GM13976 (cell line): ENCODE data around the gene ILF3.

Source experiments
- DNase-seq: peaks from one replicate; pipeline ENCODE4 v3.0.0; 2012; ENCODE audit warnings: low spot score
- in situ Hi-C: fragments of 300-500 bp; cut with MboI; formaldehyde crosslinking; loops from one replicate; pipeline ENCODE4 v1.12.0; 2022; ENCODE audit warnings: low sequenced_read_pairs, mixed read lengths, inconsistent platforms; ENCODE audit not compliant: unreplicated experiment
- TF ChIP-seq, protein P1 (sequence below): IDR thresholded peaks from 2 replicates; pipeline ENCODE4 v1.5.1; 2012; ENCODE audit warnings: borderline replicate concordance, mild to moderate bottlenecking; ENCODE audit not compliant: insufficient read depth; ENCODE audit errors: extremely low read depth, missing control alignments, control extremely low read depth

Gene ILF3

DNA sequence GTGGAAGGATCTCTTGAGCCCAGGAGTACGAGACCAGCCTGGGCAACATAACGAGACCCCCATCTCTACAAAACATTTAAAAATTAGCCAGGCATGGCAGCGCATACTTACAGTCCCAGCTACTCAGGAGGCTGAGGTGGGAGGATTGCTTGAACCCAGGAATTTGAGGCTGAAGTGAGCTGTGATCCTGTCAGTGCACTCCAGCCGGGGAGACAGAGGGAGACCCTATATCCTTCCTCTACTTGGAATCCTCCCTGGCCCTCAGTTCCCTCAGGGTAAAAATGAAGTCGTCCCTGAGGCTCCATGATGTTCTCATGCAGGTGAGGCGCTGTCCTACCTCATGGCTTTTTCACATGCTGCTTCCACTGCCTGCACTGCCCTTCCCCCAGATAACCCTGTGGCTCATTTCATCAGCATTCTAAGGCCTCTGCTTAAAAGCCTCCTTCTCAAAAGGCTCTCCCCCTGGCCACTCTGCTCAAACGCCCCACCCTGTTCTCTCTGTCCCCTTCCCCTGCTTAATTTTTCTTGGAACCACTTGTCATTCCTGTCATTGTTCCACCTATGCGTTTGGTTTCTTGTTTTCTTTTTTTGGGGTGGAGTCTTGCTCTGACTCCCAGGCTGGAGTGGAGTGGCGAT is 82.9 kb downstream of the ILF3 start:
- in situ Hi-C loops: no loop called here
- DNase-seq: no peak
- TF ChIP-seq, protein P1, sequence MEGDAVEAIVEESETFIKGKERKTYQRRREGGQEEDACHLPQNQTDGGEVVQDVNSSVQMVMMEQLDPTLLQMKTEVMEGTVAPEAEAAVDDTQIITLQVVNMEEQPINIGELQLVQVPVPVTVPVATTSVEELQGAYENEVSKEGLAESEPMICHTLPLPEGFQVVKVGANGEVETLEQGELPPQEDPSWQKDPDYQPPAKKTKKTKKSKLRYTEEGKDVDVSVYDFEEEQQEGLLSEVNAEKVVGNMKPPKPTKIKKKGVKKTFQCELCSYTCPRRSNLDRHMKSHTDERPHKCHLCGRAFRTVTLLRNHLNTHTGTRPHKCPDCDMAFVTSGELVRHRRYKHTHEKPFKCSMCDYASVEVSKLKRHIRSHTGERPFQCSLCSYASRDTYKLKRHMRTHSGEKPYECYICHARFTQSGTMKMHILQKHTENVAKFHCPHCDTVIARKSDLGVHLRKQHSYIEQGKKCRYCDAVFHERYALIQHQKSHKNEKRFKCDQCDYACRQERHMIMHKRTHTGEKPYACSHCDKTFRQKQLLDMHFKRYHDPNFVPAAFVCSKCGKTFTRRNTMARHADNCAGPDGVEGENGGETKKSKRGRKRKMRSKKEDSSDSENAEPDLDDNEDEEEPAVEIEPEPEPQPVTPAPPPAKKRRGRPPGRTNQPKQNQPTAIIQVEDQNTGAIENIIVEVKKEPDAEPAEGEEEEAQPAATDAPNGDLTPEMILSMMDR: no peak

DNA sequence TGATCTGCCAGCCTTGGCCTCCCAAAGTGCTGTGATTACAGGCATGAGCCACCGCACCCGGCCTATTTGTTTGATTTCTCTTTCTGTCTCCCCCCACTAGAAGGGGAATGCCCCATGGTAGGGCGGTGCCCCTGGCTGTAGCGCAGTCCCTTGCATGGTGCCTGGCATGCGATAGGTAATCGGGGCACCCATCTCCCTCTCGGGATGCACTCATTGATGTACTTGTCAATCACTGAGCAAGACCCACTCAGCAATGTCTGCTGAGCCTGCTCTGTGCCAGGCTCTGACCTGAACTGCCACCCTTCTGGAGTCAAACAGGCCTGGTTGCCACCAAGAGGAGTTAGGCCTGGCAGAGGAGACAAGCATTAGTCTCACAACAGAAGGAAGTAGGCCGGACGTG is 83.6 kb downstream of the ILF3 start:
- in situ Hi-C loops: no loop called here
- TF ChIP-seq, protein P1: no peak
- no peak for DNase-seq

DNA sequence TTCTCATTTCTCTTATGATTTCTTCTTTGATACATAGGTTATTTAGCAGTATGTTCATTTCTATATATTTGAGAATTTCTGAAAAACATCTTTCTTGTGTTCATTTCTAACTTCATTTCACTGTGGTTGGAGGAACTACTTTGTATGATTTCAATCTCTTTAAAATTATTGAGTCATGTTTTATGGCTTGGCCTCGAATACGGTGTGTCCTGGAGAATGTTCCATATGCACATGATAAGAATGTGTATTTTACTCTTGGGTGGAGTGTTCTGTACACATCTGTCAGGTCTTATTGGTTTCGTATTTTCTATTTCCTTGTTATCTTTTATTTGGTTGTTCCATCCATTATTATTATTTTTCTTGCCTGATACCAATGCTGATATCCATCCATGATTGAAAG is 86.7 kb downstream of the ILF3 start:
- in situ Hi-C loops: no loop called here
- TF ChIP-seq, protein P1: no peak
- no peak for DNase-seq
